GM19043 (cell line): ENCODE data around the gene CPSF4L.

ENCODE experiments used
- ATAC-seq: cut with Tn5 transposase; IDR thresholded peaks from one replicate; pipeline ENCODE4 v1.9.1; 2021; ENCODE audit warnings: low read depth; ENCODE audit not compliant: unreplicated experiment

CPSF4L gene

GRCh38 chr17:73208139-73208827, 53.4 kb downstream of the CPSF4L start:
- ATAC-seq, result no peak

GRCh38 chr17:73205459-73205961, 56.2 kb downstream of the CPSF4L start:
- ATAC-seq, result no peak

GRCh38 chr17:73203788-73204479, 57.7 kb downstream of the CPSF4L start:
- no peak for ATAC-seq

GRCh38 chr17:73203135-73203787, 58.4 kb downstream of the CPSF4L start:
- no peak for ATAC-seq

GRCh38 chr17:73201215-73202069, 60.2 kb downstream of the CPSF4L start:
- no peak for ATAC-seq

GRCh38 chr17:73200476-73200875, 61.2 kb downstream of the CPSF4L start:
- ATAC-seq, result no peak

- no peak for ATAC-seq
Observed at GRCh38 chr17:73199751-73200317, 61.8 kb downstream of the CPSF4L start.

- ATAC-seq, result no peak
Observed at GRCh38 chr17:73198930-73199260, 62.8 kb downstream of the CPSF4L start.
